OCI-LY1 (cell line): Measurements from ENCODE around the gene PIP5K1C.

ENCODE experiments used
- CTCF ChIP-seq: fragments of 200-600 bp; sonication (generic), shearing (Covaris generic); IDR thresholded peaks from 2 replicates; pipeline ENCODE4 v1.5.1; 2017; ENCODE audit warnings: mild to moderate bottlenecking, antibody characterized with exemption, low read length, moderate library complexity, mixed read lengths
- EZH2 ChIP-seq: fragments of 200-600 bp; sonication (generic), shearing (Covaris generic); IDR thresholded peaks from 2 replicates; pipeline ENCODE4 v1.8.0; 2017; ENCODE audit warnings: borderline replicate concordance, mixed run types, mild to moderate bottlenecking, antibody characterized with exemption, low read length, moderate library complexity, mixed read lengths

- TF ChIP-seq CTCF (no peak), EZH2 (no peak)
Measured at GRCh38 chr19:3725640-3726310, 25.5 kb upstream of the PIP5K1C start.
